HG03354 (cell line): ENCODE data around the gene TXNDC15.
"Not testable (repeated sequence)": the region's sequence is repeated elsewhere in the genome, so short reads cannot be mapped to it uniquely, and the experiment has no call there.

Experiments
- ATAC-seq: cut with Tn5 transposase; IDR thresholded peaks from one replicate; pipeline ENCODE4 v1.9.1; 2021; ENCODE audit warnings: mild to moderate bottlenecking; ENCODE audit not compliant: unreplicated experiment, poor library complexity, severe bottlenecking

TXNDC15 gene

DNA sequence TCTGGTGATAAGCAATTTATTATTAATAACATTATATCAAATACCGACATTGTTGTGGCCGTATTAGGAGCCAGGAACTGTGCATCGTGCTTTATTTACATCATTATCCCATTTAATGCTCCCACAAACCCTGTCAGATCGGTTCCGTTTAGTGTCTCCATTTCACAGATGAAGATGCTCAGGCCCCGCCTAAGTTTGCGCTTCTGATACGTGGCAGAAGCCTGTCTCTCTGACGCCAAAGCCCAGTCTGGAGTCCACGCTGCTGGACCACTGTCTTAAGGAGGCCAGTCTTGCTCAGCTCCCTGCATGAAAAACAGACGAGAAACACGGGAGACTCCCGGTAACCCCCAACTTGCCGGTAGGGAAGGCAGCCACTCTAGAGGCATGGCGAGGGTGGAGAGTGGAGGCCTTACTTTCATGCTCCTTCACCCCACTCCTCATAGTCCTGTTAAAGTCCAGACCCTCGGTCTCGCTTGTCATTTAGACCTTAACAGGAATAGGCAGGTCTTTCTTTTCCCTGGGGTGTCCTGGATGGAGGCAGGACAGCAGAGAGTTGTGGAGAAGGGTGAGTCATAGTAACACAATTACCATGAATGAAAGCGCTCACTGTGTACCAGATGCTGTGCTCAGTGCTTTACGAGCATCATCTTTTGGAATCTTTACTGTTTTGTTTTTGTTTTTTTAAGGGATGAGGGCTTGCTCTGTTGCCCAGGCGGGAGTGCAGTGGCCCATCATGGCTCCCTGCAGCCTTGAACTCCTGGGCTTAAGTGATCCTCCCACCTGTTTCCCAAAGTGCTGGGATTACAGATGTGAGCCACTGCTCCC, 872 bp downstream of the TXNDC15 start:
- ATAC-seq, result peak; percentile 40

DNA sequence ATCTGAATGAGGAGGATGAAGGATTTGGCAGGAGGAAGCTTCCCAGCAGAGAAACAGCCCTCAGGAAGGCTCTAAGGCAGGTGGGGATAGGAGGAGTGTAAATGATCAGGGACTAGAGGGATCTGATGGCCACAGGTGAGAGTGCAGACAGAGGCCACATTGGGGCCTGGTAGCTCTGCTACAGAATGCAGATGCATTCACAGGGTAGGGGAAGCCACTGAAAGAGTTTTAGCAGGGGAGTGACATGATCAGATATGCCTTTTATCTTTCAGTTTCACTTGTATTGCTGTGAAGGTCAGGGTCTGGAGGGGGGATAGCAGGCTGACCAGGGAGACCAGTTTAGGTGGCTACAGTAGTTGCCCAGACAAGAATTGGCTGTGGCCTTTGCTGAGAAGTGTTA, 3.0 kb downstream of the TXNDC15 start:
- ATAC-seq, result peak; percentile 42

DNA sequence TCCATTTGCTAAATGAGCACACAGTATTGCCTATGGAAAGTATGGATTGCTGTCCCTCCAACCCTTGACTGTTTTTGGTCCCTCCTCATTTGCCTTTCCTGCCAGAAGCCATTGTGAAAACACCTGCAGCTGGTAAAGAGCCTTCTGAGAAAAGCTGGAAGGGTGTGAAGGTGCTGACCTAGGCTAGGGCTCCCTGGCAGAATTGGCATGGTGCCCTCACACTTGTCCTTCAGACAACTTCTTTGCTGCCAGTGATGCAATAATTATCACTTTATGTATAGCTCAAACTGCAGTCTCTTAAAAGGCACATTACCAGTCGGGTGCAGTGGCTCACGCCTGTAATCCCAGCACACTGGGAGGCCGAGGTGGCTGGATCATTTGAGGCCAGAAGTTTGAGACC, 4.2 kb downstream of the TXNDC15 start:
- ATAC-seq, result no peak

DNA sequence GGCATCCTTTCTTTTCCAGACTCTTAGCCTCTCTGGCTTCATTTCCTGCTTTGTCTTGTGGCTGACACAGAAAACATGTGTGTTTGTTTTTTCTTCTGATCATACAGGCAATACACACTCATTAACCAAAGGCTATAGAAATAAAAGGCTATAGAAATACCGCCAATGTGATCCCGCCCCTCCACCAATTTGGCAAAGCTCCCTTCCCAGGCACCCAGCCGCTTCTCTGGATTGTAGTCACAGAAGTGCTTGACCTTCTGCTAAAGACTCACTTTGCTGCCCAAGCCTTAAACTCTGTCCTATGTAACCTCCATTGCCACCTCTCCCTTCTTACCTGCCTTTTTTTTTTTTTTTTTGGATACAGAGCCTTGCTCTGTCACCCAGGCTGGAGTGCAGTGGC, 5.3 kb downstream of the TXNDC15 start:
- no peak for ATAC-seq

DNA sequence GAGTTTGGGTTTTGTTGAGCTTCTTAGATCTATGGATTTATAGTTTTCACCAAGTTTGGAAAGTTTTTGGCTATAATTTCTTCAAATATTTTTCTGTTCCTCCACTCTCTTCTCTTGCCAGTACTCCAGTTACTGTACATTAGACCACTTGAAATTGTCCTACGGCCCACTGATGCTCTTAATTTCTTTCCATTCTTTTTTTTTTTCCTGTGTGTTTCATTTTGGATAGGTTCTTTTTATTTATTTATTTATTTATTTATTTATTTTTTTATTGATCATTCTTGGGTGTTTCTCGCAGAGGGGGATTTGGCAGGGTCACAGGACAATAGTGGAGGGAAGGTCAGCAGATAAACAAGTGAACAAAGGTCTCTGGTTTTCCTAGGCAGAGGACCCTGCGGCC, 6.8 kb downstream of the TXNDC15 start:
- ATAC-seq, result not testable (repeated sequence)

DNA sequence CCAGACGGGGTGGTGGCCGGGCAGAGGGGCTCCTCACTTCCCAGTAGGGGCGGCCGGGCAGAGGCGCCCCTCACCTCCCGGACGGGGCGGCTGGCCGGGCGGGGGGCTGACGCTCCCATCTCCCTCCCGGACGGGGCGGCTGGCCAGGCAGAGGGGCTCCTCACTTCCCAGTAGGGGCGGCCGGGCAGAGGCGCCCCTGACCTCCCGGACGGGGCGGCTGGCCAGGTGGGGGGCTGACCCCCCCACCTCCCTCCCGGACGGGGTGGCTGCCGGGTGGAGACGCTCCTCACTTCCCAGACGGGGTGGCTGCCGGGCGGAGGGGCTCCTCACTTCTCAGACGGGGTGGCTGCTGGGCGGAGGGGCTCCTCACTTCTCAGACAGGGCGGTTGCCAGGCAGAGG, 7.5 kb downstream of the TXNDC15 start:
- ATAC-seq, result not testable (repeated sequence)

DNA sequence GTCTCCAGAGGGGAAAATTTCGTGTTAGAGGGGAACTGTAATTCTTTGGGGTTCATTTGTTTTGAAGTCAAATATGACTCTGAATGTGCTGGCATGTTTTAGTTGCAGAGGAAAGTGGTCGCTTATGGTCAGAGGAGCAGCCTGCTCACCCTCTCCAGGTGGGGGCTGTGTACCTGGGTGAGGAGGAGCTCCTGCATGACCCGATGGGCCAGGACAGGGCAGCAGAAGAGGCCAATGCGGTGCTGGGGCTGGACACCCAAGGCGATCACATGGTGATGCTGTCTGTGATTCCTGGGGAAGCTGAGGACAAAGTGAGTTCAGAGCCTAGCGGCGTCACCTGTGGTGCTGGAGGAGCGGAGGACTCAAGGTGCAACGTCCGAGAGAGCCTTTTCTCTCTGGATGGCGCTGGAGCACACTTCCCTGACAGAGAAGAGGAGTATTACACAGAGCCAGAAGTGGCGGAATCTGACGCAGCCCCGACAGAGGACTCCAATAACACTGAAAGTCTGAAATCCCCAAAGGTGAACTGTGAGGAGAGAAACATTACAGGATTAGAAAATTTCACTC, 13.5 kb downstream of the TXNDC15 start:
- ATAC-seq, result no peak

DNA sequence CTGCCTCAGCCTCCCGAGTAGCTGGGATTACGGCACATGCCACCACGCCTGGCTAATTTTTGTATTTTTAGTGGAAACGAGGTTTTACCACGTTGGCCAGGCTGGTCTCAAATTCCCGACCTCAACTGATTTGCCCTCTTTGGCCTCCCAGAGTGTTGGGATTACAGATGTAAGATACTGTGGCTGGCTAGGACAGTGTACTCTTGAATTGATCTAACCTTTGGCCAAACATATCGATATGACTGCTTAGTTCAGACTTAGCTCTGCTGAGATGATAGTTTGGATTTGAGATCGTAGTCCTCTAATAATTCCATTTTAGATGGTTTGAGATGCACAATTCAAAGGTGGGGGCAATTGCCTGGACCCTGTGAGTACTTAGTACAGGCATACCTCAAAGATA, 15.2 kb downstream of the TXNDC15 start:
- ATAC-seq, result no peak

DNA sequence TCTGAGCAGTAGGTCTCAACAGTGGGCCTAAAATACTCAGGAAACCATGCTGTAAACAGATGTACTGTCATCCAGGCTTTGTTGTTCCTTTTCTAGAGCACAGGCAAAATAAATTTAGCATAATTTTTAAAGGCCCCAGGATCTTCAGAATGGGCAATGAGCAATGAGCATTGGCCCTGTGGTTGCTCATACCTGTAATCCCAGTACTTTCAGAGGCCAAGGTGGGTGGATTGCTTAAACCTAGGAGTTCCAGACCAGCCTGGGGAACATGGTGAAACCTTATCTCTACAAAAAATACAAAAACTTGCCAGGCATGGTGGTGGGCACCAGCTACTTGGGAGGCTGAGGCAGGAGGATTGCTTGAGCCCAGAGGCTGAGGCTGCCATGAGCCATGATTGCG, 17.3 kb downstream of the TXNDC15 start:
- no peak for ATAC-seq

DNA sequence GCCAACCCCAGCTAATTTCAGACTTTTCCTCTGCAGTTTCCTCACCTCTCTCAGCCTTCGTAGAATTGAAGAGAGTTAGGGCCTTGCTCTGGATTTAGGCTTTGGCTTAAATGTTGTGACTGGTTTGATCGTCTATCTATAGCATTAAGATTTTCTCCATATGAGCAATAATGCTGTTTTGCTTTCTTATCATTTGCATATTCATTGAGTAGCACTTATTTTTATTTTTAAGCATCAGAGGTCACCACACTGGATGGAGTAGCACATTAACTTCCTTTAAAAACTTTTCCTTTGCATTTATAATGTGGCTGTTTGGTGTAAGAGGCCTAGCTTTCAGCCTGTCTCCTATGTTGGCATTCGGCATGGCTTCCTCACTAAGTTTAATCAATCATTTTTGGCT, 18.1 kb downstream of the TXNDC15 start:
- ATAC-seq, result no peak

DNA sequence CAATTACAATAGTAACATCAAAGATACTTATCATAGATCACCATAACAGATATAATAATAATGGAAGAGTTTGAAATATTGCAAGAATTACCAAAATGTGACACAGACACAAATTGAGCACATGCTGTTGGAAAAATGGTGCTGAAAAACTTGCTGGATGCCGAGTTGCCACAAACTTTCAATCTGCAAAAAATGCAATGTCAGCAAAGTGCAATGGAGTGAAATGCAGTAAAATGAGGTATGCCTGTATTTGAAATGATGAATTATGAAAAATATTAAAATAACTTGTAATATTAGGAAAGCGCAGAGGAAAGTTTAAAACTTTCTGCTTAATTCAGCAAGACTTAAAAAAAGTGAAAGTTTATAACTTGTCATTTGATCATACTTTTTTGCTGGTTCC, 18.8 kb downstream of the TXNDC15 start:
- no peak for ATAC-seq

DNA sequence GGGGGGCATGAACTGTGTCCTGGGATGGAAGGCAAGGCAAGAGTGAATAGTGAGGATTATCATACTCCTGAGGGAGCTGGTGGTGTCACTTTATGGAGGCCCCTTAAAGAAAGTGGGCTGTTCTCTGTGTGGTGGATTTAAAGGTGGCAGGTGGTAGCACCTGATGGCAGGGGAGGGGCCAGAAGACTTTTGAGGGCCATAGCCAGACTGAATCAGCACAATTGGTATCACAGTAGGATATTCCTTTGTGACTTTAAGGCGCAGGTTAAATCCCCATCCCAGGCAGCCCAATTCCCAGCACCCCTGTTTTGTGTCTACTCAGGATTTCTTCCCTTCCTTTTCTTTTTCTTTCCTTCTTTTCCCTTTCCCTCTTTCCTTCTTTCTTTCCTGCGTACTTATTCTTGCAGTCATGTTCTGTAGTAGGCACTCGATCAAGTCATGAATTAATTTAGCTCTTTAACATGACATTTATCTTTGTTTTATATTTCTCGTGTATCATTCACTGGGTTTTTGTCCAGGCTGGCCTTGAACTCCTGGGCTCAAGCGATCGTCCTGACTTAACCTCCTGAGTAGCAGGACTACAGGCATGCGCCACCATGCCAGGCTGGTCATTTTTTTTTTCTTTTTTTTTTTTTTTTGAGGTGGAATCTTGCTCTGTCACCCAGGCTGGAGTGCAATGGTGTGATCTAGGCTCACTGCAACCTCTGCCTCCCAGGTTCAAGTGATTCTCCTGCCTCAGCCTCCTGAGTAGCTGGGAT, 19.8 kb downstream of the TXNDC15 start:
- ATAC-seq, result no peak

DNA sequence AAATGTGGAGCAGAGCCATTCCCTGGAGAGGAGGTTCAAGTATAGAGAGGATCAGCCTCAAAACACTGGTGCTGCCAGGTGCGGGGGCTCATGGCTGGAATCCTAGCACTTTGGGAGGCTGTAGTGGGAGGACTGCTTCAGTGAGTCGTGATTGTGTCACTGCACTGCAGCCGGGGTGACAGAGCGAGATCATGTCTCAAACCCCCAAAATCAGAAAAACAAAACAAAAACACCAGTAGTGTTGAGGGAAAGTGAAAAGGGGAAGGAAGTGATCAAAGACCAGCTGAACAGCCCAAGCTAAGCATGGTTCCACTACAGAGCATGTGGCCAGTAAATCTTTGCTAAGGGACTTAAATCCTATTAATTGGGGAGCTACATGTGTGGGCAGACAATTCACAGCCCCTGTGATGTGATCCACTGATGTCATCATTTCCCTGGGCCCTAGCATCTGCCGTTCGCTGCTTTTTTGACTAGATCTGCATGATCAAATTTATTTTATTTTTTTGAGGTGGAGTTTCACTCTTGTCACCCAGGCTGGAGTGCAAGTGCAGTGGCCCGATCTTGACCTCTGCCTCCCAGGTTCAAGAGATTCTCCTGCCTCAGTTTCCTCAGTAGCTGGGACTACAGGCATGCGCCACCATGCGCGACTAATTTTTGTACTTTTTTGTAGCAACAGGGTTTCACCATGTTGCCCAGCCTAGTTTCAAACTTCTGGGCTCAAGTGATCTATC, 28.1 kb downstream of the TXNDC15 start:
- ATAC-seq, result peak; percentile 30

DNA sequence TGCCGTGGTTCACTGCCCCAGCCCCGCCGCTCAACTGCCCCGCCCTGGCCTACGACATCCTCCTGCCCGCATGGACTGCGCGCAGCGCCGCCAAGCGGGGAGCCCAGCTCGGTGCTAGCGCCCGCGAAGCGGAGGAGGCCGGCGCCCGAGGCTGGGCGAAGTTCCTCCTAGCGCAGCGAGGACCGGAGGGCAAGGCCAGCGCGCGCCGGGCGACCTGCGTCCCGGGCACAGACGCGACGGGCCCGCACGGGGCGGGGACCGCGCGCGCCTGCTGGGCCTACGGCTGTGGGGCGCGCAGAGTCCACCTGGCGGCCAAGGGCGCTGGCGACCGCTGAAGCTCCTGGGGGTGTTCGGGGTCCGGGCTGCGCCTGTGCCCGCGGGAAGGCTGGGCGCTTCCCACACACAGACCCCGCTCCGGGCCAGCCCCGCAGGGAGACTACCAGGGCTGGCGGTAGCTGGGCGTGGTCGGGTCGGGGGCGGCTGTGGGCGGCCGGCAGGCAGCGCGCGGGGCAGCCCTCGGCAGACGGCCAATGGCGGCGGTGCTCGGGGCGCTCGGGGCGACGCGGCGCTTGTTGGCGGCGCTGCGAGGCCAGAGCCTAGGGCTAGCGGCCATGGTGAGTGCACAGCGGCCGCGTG, 30.6 kb downstream of the TXNDC15 start, which contains the start of gene PCBD2:
Gene PCBD2 (plus strand): TSS at position 522 of the 636 bp plus-strand sequence. CDS start 9 bp downstream, at position 531.
- ATAC-seq, result peak; percentile 81

DNA sequence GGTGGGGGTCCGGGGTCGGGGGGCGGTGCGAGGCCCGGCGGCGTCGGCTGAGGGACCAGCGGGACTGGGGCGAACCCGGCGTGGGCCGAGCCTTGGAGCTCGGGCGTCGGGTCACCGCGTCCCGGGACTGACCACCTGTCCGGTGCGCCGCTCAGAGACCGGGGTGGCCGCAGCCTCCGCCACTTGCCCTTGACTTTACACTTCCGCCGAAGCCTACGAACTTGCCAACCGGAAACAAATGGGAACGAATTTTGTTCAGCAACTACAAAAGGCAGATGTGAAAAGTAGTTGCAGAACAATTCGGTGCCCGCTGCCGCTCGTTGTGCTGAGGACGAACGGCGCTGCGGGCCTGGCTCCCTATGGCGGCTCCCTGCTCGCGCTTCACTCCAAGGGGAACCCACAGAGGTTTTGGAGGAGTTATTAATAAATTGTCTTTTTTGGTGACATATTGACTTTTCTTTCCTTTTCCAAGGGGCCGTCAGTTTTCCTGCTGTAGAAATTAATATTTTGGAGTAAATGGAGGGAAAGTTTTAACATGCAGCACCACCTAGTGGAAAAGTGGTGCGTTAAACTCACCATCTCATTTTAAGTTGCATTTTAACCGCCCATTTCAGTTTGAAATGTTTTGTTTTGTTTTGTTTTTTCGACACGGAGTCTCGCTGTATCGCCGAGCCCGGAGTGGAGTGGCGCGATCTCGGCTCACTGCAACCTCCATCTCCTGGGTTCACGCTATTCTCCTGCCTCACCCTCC, 31.2 kb downstream of the TXNDC15 start:
- peak; percentile 33 for ATAC-seq

DNA sequence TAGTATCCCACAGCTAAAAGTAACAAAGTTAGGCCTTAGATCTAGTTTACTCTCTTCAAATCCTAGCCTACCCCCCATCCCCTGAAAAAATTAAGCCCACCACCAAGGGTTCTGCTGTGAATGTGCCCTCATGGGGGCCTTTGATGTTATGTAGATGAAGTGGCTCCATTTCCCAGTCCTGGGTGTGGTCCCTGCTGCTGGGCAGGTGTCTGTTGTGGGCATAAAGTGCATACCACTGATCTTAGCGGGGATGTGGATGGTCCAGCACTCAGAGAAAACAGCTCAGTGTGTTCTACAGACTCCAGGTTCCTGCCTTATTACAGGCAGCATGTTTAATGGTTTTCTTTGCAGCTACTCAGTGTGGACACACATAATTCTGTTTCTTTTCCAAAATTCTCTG, 32.6 kb downstream of the TXNDC15 start:
- no peak for ATAC-seq

DNA sequence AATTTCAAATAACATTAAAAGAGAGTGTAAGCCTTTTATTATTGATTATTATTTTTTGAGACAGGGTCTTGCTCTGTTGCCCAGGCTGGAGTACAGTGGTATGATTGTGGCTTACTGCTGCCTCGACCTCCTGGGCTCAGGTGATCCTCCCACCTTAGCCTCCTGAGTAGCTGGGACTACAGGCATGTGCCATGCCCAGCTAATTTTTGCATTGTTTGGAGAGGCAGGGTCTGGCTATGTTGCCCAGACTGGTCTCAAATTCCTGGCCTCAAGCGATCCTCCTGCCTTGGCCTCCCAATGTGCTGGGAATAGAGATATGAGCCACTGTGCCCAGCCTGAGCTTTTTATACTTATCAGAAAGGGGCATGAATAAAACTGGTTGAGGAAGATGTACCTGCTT, 36.6 kb downstream of the TXNDC15 start:
- not testable (repeated sequence) for ATAC-seq

DNA sequence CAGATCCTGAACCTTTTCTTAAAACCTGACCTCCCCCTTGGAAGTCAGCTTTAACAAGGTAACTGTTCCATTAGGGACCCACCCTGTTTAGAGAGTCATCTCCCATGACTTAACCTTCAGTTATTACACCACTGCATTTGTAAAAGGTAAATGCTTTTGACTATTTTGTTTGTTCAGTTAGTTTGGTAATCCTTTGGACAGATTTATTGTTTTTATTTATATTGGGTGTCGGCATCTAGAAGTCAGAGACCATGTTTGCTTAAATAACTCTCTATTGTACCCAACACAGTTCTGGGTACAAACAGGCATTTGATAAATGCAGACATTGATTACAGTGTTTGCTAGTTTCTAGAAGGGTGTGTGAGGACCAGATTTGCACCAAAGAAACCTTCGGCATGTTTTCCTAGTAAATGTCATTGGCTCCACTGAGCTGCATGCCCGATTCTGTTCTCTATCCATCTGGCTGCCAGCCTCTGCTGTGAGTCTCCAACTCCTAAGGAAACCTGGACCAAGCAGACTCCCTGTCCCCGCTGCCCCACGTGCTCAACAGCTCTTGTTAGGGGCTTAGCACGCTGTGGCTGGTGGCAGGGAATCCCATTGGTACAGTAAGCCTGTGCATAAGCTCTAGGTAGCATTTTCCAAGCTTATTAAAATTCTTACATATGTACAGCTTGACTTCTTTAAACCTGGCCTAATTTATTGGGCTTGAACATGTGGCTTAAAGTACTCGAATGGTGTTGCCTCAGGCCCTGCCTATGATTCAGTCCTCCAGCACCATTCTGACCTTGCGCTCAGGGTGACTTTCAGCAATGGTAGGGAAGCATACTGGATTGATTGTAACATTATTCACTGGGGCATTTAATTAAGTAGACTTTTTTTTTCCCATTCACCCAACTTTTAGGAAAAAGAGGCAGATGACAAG, 37.4 kb downstream of the TXNDC15 start:
- ATAC-seq, result no peak
